HepG2 (cell line): ENCODE results near the gene DNAJC5. TPM values are rescaled to one million over a fixed set of nuclear protein-coding genes. Genes with fewer than 3 reads are reported as not detected.

Experiments
- MTA3 ChIP-seq: sonication (generic); formaldehyde crosslinking; IDR thresholded peaks from 2 replicates; pipeline ENCODE4 v1.4.0; 2020; ENCODE audit warnings: missing genetic modification reagents
- RBM39 ChIP-seq: fragments of 200-400 bp; formaldehyde crosslinking; IDR thresholded peaks from one replicate; pipeline ENCODE4 v1.6.1; 2018; ENCODE audit warnings: antibody characterized with exemption, mild to moderate bottlenecking, low read depth, low read length; ENCODE audit not compliant: poor library complexity, severe bottlenecking
- RCOR2 ChIP-seq: IDR thresholded peaks from 2 replicates; pipeline ENCODE4 v1.6.1; 2016; ENCODE audit warnings: missing biosample characterization, missing genetic modification reagents
- SP1 ChIP-seq, 2 experiments: fragments of 450-650 bp in 1 of 2; sonication (generic) in 1 of 2; formaldehyde crosslinking in 1 of 2; IDR thresholded peaks; 2 replicates each; pipeline versions ENCODE4 v1.4.0 to v1.6.1; 2016 to 2020; ENCODE audit warnings: missing genetic modification reagents in 1 of 2
- TCF7 ChIP-seq: sonication (generic); IDR thresholded peaks from 2 replicates; pipeline ENCODE4 v1.6.1; 2016; ENCODE audit warnings: antibody characterized with exemption, low read depth
- TEAD3 ChIP-seq: optimal IDR thresholded peaks from 2 replicates; pipeline ENCODE3; 2016; ENCODE audit warnings: borderline replicate concordance
- ZFAT ChIP-seq: sonication (generic); formaldehyde crosslinking; conservative IDR thresholded peaks from 2 replicates; pipeline ENCODE4 v1.8.1; 2023; ENCODE audit warnings: missing genetic modification reagents, inconsistent platforms
- ZFP37 ChIP-seq: sonication (generic); formaldehyde crosslinking; IDR thresholded peaks from 2 replicates; pipeline ENCODE4 v1.4.0; 2020; ENCODE audit warnings: missing genetic modification reagents, borderline replicate concordance
- ZFP62 ChIP-seq: sonication (generic); formaldehyde crosslinking; IDR thresholded peaks from 2 replicates; pipeline ENCODE4 v1.4.0; 2020; ENCODE audit warnings: missing genetic modification reagents
- ZNF124 ChIP-seq: sonication (generic); formaldehyde crosslinking; IDR thresholded peaks from 2 replicates; pipeline ENCODE4 v1.4.0; 2020; ENCODE audit warnings: missing genetic modification reagents
- ZNF253 ChIP-seq: sonication (generic); formaldehyde crosslinking; IDR thresholded peaks from 2 replicates; pipeline ENCODE4 v1.8.0; 2022; ENCODE audit warnings: mild to moderate bottlenecking, missing genetic modification reagents, borderline replicate concordance
- ZNF292 ChIP-seq: sonication (generic); formaldehyde crosslinking; IDR thresholded peaks from 2 replicates; pipeline ENCODE4 v1.8.1; 2022; ENCODE audit warnings: mild to moderate bottlenecking, low read depth, missing genetic modification reagents, borderline replicate concordance
- ZNF468 ChIP-seq: sonication (generic); formaldehyde crosslinking; IDR thresholded peaks from 2 replicates; pipeline ENCODE4 v1.8.0; 2022; ENCODE audit warnings: mild to moderate bottlenecking, moderate library complexity, missing genetic modification reagents
- polyA plus RNA-seq, 8 experiments: library from polyadenylated mRNA; depleted of rRNA in 3 of 8; stranded (reverse) in 7 of 8; unstranded in 1 of 8; fragments of >200 nt; fragmentation: Illumina TruSeq in 4 of 8; extraction: Trizol in 4 of 8; gene quantifications; 2 replicates each; pipeline versions ENCODE4 v1.2.1 to v1.2.3, GENCODE V29; 2011 to 2016; ENCODE audit warnings: low read depth in 4 of 8, missing spikeins in 1 of 8, mixed read lengths in 1 of 8; ENCODE audit not compliant: insufficient read depth in 1 of 8
- total RNA-seq, 5 experiments: library from RNA; depleted of rRNA; stranded (reverse); fragments of >200 nt; fragmentation: Illumina TruSeq; extraction: Trizol; gene quantifications; 2 replicates each; pipeline ENCODE4 v1.2.3, GENCODE V29; 2016; ENCODE audit warnings: low read depth in 1 of 5
- TF ChIP-seq, protein P1 (sequence below): sonication (generic); formaldehyde crosslinking; conservative IDR thresholded peaks from 2 replicates; pipeline ENCODE4 v1.4.0; 2020; ENCODE audit warnings: missing genetic modification reagents
- TF ChIP-seq, protein P2 (sequence below): fragments of 450-650 bp; IDR thresholded peaks from 2 replicates; pipeline ENCODE4 v1.6.1; 2016
- TF ChIP-seq, protein P3 (sequence below): sonication (generic); formaldehyde crosslinking; IDR thresholded peaks from 2 replicates; pipeline ENCODE4 v1.4.0; 2020; ENCODE audit warnings: low read depth, mild to moderate bottlenecking, missing genetic modification reagents
- TF ChIP-seq, protein P4 (sequence below): sonication (generic); formaldehyde crosslinking; IDR thresholded peaks from 2 replicates; pipeline ENCODE4 v1.5.0; 2020; ENCODE audit warnings: mild to moderate bottlenecking, missing genetic modification reagents, borderline replicate concordance
- TF ChIP-seq, protein P5 (sequence below): sonication (generic); formaldehyde crosslinking; conservative IDR thresholded peaks from 2 replicates; pipeline ENCODE4 v1.8.1; 2023; ENCODE audit warnings: missing genetic modification reagents

The DNAJC5 gene
- total and polyA plus RNA-seq, 2 of the 13 experiments (the other 11 are each of a cell fraction or from before 2014, with no cell fraction given): 42.8 to 64.5 TPM

DNA sequence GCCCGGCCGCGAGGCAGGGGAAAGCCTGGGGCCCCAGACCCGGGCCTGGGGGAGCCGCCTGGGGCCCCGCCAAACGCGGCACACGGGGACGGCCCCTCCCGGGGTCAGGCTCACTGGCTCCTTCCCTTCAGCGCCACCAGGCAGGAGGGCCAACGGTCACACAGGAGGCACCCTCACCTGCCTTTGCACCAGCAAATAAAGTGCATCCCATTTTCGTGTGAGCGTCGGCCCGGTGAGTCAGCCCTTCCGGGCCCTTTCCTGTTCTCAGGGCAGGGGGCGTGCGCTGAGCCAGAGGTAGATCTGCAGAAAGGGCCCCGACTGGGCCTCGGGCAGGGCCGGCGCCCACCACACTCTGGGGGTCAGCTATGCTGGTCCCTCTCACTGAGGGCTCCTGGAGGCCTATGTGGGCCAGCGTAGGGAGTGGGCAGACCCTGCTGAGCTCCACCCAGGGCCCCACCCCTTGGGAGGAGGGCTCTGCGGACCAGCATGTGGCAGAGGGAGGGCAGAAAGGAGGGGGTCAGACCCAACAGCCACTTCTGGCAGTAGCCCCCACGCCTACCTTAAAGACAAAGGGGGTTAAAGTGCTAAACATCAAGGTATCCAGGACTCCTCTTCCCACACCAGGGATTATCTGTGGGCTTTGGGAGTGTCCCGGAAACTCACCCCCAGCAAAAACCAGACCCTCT lies 62.2 kb downstream of the DNAJC5 start (continued):
- TF ChIP-seq, protein P1, sequence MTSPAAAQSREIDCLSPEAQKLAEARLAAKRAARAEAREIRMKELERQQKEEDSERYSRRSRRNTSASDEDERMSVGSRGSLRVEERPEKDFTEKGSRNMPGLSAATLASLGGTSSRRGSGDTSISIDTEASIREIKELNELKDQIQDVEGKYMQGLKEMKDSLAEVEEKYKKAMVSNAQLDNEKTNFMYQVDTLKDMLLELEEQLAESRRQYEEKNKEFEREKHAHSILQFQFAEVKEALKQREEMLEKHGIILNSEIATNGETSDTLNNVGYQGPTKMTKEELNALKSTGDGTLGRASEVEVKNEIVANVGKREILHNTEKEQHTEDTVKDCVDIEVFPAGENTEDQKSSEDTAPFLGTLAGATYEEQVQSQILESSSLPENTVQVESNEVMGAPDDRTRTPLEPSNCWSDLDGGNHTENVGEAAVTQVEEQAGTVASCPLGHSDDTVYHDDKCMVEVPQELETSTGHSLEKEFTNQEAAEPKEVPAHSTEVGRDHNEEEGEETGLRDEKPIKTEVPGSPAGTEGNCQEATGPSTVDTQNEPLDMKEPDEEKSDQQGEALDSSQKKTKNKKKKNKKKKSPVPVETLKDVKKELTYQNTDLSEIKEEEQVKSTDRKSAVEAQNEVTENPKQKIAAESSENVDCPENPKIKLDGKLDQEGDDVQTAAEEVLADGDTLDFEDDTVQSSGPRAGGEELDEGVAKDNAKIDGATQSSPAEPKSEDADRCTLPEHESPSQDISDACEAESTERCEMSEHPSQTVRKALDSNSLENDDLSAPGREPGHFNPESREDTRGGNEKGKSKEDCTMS: 0 out of 2 replicates have a peak, but pooled peaks have one; percentile 56
- TF ChIP-seq, protein P2, sequence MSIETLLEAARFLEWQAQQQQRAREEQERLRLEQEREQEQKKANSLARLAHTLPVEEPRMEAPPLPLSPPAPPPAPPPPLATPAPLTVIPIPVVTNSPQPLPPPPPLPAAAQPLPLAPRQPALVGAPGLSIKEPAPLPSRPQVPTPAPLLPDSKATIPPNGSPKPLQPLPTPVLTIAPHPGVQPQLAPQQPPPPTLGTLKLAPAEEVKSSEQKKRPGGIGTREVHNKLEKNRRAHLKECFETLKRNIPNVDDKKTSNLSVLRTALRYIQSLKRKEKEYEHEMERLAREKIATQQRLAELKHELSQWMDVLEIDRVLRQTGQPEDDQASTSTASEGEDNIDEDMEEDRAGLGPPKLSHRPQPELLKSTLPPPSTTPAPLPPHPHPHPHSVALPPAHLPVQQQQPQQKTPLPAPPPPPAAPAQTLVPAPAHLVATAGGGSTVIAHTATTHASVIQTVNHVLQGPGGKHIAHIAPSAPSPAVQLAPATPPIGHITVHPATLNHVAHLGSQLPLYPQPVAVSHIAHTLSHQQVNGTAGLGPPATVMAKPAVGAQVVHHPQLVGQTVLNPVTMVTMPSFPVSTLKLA: no peak
- TF ChIP-seq ZFP37 (CRISPR knock-in tag) (0 out of 2 replicates have a peak, but pooled peaks have one; percentile 82), RBM39 (peak; percentile 93), TEAD3 (peak; percentile 77), ZNF468 (no peak), ZFAT (CRISPR knock-in tag) (no peak), ZFP62 (CRISPR knock-in tag) (no peak), TCF7 (no peak), RCOR2 (CRISPR knock-in tag) (no peak), SP1 (IDR thresholded peaks at IDR 0.05) (no peak), SP1 (CRISPR knock-in tag; IDR thresholded peaks at IDR 0.05) (peak; percentile 78; the same call in 1 of the 2 replicates), ZNF124 (CRISPR knock-in tag) (peak; percentile 61; the same call in 1 of the 2 replicates), MTA3 (no peak), ZNF253 (CRISPR knock-in tag) (no peak), ZNF292 (0 out of 2 replicates have a peak, but pooled peaks have one; percentile 24)
- TF ChIP-seq, protein P3, sequence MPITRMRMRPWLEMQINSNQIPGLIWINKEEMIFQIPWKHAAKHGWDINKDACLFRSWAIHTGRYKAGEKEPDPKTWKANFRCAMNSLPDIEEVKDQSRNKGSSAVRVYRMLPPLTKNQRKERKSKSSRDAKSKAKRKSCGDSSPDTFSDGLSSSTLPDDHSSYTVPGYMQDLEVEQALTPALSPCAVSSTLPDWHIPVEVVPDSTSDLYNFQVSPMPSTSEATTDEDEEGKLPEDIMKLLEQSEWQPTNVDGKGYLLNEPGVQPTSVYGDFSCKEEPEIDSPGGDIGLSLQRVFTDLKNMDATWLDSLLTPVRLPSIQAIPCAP (CRISPR knock-in tag): no peak
- TF ChIP-seq, protein P4, sequence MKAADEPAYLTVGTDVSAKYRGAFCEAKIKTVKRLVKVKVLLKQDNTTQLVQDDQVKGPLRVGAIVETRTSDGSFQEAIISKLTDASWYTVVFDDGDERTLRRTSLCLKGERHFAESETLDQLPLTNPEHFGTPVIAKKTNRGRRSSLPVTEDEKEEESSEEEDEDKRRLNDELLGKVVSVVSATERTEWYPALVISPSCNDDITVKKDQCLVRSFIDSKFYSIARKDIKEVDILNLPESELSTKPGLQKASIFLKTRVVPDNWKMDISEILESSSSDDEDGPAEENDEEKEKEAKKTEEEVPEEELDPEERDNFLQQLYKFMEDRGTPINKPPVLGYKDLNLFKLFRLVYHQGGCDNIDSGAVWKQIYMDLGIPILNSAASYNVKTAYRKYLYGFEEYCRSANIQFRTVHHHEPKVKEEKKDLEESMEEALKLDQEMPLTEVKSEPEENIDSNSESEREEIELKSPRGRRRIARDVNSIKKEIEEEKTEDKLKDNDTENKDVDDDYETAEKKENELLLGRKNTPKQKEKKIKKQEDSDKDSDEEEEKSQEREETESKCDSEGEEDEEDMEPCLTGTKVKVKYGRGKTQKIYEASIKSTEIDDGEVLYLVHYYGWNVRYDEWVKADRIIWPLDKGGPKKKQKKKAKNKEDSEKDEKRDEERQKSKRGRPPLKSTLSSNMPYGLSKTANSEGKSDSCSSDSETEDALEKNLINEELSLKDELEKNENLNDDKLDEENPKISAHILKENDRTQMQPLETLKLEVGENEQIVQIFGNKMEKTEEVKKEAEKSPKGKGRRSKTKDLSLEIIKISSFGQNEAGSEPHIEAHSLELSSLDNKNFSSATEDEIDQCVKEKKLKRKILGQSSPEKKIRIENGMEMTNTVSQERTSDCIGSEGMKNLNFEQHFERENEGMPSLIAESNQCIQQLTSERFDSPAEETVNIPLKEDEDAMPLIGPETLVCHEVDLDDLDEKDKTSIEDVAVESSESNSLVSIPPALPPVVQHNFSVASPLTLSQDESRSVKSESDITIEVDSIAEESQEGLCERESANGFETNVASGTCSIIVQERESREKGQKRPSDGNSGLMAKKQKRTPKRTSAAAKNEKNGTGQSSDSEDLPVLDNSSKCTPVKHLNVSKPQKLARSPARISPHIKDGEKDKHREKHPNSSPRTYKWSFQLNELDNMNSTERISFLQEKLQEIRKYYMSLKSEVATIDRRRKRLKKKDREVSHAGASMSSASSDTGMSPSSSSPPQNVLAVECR (CRISPR knock-in tag): no peak; the same call in 1 of the 2 replicates
- TF ChIP-seq, protein P5, sequence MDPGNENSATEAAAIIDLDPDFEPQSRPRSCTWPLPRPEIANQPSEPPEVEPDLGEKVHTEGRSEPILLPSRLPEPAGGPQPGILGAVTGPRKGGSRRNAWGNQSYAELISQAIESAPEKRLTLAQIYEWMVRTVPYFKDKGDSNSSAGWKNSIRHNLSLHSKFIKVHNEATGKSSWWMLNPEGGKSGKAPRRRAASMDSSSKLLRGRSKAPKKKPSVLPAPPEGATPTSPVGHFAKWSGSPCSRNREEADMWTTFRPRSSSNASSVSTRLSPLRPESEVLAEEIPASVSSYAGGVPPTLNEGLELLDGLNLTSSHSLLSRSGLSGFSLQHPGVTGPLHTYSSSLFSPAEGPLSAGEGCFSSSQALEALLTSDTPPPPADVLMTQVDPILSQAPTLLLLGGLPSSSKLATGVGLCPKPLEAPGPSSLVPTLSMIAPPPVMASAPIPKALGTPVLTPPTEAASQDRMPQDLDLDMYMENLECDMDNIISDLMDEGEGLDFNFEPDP (CRISPR knock-in tag): no peak
